HL-60/S4 treated with retinoic acid at 250 ng/mL for 4 days and 3 days (cell line): ENCODE data around the gene TBL3.

Experiments
- in situ Hi-C: fragments of 300-500 bp; cut with MboI; formaldehyde crosslinking; loops from 2 replicates; pipeline ENCODE4 v1.7.0; 2022; ENCODE audit warnings: low sequenced_read_pairs

The TBL3 gene

DNA sequence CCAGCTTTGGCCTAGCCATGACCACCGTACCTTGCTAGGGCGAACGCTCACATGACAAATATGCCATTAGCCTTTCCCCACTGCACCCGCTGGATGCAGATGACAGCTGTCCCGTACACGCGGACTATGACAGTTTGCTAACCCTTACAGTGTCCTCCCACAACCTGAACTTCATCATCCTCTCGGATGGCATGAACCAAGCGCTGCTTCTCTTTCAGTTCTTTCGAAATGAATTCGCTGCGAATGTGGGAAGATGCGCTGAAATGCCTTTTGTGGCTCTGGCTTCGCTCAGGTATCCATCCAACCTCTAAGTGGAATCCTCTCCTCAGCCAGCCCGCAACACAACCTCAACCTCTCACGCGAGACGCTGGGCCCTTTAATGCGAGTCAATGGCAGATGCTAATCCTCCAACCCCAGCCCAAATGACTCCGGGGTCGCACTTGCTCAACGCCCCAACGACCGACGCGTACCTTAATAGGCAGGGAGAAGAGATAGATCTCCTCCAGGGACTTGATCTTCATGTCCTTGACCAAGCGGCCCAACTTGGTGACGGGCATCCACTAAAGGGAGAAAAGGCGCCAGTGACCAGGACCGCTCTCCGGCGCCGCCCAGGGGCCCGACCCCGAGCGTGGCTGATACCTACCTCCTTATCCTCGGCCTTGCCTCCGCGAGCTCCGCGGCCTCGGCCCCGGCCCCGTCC is 7.9 kb upstream of the TBL3 start:
- in situ Hi-C loops = no loop called here

DNA sequence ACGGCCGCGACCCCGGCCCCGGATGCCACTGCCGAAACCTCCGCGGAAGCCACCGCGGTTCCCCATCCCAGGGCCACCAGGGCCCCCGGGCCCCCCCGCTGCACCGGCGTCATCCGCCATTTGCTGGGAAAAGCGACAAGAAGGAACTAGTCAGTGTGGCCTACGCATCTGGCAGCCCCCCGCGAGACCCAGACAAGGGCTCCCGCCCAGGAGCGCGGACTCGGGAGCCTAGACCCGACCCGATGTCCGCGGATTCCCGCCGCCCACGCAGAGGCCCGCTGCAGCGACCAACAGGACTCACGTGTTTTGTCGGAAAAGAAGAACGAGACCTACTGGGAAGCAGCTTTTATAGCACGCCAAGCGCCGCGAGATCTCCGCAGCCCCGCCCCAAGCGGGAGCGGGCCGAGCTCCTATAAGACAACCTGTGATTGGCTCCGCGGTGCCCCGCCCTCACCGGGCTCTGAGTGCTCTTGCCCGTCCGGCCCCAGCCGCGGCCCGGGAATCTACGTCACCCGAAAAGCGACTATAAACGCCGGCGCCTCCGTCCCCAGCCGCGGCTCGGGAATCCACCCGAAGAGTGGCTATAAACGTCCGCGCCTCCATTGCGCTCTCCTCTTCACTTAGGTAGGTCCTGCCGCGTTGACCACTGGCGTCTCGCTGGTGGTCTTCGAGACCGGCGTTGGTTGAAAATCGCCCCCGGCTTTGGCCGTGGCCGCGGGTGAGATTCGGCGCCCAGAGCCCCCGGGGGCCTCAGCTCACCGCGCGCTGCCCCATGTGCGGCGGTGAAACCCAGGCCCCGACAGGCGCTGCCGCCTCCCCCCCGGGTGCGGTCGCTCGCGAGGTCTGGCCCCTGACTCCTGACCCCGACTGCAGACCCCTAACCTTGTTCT is 7.1 kb upstream of the TBL3 start, which contains the start of gene RPS2:
Gene RPS2, minus strand, starts transcription at position 321 of the 890 bp plus-strand sequence. Its CDS starts 201 bp downstream, at position 120.
- in situ Hi-C loops = no loop called here

DNA sequence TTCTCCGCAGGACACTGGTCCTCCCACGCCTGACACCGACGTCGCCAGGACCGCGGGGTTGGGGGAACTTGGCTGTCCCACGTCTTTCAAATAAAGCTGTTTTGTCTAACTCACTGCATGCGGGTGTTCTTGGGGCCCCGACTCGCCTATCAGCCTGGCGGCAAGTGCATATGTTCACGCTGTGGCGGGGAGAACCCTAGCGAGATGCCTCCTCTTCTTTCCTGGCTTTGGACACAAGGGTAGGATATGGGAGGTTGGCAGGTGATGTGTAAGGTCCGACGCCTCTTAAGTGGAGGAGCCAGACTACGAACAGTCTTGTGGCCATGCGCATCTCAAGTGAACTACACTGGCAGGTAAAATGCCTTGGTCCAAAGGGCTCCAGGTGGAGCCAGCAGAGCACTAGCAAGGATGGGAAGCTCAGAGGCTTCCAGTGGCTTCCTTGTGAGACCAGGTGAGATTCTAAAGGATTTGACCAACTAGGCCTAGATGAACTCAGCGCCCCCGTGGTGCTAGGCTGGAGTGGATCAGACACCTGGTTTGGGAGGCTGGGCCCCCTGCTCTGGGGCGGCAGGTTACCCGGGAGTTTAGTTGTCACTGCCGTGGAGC is 6.4 kb upstream of the TBL3 start:
- in situ Hi-C loops = no loop called here

DNA sequence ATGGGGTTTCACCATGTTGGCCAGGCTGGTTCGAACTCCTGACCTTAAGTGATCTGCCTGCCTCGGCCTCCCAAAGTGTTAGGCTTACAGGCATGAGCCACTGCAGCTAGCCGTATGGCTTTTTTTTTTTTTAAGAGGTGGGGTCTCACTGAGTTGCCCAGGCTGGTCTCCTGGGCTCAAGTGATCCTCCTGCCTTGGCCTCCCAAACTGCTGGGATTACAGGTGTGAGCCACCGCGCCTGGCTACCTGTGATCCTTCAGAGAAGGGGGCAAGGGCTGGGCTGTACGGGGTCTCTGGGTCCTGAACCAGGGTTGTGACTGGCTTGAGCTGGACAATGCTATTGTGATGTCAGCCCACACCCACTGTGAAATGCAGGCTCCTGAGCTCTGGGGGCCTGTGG is 5.4 kb upstream of the TBL3 start, which contains the start of gene RNF151:
Gene RNF151, plus strand, starts transcription at position 397 of the 400 bp plus-strand sequence. CDS start 26 bp downstream, outside the sequence.
- in situ Hi-C loops = no loop called here

DNA sequence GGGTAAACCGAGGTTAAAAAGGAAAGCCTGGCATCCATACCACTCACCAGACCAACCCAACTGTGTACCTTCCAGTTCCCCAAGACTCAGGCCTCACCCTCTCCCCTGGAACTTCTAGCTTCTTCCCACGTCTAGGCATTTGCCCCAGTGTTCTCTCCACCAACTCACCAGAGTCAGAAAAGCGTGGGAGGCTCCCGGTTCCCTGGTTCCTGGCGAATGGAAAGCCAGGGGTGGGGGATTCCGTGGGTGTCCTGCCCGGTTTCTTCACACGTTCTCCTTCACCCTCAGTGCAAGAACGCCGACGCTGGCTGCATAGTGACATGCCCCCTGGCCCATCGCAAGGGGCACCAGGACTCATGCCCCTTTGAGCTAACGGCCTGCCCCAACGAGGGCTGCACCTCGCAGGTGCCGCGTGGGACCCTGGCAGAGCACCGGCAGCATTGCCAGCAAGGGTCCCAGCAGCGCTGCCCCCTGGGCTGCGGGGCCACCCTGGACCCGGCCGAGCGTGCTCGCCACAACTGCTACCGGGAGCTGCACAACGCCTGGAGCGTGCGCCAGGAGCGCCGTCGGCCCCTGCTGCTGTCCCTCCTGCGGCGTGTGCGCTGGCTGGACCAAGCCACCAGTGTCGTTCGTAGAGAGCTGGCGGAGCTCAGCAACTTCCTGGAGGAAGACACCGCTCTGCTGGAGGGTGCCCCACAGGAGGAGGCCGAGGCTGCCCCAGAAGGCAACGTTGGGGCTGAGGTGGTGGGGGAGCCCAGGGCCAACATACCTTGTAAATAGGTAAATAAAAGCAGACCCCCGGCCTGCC is 3.5 kb upstream of the TBL3 start:
- in situ Hi-C loops = no loop called here

DNA sequence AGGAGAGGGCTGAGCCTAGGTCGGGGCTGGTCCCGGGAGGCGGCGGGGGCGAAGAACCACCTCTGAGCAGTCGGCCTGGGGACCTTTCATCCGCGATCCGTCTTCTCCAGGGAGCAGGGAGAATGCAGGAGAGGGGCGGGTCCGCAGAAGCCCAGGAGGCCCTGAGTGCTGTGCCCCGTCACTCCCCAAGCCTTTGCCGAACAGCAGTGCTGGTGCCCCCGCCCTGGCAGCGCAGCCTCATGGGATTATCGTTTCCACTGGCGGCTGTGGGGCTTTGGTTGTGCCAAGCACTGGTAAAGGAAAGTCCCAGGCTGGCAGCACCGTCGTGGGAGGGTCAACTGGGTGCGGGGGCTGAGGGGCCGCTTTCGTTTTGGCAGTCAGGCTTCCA is 631 bp downstream of the TBL3 start:
- in situ Hi-C loops = no loop called here

DNA sequence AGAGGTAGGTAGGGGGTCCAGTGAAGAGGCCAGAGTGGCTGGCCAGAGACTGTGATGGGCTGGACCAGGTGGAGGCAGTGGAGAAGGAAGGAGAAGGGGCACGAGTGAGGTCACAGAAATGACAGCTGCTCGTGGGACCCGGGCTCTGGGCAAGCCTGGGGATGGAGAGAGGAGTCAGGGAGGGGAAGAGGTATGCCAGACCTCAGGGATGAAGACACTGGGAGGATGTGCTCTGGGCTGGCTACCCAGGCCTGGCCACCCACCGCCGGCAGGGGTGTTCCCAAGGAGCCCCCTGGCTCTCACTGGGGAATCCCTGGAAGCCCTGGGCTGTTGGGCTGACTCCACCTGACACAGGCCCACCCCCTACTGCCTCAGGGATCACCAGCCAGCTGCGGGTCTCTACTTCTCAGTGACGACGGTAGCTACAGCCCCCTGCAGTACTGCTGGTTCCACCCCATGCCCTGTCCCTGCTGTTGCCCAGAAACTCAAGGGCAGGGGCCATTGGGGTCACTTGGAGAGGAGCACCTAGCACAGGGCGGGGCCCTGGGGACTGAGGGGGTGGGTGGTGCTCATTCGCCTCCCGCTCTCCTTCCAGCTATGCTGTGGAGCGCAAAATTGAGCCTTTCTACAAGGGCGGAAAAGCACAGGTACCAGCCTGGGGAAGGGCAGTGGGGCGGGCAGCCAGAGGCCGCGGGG is 1.8 kb downstream of the TBL3 start:
- in situ Hi-C loops = no loop called here

DNA sequence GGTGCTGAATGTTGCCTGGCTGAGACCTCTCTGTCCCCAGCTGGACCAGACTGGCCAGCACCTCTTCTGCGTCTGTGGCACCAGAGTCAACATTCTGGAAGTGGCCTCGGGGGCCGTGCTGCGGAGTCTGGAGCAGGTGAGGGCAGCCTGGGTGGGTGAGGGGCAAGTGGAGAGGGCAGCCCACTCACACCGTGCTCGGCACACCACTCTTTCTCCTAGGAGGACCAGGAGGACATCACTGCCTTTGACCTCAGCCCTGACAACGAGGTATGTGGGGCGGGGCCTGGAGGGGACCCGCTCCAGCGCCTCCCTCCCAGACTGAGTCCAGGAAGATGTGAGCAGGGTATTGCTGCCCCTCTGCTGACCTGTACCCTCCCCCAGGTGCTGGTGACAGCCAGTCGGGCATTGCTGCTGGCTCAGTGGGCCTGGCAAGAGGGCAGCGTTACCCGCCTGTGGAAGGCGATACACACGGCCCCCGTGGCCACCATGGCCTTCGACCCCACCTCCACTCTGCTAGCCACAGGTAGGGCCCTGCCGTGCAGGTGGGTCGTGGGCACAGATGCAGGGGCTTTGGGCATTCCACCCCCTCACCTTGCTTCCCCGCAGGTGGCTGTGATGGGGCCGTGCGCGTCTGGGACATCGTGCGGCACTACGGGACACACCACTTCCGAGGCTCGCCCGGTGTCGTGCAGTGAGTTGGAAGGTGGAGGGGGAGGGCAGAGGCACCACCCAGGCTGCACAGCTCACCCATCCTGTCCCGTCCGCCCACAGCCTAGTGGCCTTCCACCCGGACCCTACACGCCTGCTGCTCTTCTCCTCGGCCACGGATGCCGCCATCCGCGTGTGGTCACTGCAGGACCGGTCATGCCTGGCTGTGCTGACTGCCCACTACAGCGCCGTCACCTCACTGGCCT is 2.6 kb downstream of the TBL3 start:
- in situ Hi-C loops = no loop called here

DNA sequence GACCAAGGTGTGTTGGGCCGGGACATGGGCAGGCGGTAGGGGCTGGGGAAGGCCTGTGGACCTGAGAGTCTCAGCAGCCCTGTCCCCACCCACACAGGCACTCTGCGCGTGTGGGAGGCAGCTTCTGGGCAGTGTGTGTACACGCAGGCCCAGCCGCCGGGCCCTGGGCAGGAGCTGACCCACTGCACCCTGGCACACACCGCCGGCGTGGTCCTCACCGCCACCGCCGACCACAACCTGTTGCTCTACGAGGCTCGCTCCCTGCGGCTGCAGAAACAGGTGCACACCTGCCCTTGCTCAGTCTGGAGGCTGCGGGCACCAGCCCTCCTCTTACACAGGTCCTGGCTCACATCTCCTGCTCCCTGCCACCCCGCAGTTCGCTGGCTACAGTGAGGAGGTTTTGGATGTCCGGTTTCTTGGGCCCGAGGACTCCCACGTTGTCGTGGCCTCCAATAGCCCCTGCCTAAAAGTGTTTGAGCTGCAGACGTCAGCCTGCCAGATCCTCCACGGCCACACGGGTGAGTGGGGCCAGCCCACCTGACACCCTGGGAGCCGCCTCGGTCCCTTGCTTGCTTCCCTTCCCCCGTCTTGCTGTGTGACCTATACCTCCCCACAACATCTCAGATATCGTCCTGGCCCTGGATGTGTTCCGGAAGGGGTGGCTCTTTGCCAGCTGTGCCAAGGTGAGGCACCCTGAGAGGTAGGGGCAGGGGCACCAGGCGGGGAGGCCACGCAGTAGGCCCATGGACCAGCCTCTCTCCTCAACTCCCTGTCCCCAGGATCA is 3.8 kb downstream of the TBL3 start:
- in situ Hi-C loops = no loop called here

DNA sequence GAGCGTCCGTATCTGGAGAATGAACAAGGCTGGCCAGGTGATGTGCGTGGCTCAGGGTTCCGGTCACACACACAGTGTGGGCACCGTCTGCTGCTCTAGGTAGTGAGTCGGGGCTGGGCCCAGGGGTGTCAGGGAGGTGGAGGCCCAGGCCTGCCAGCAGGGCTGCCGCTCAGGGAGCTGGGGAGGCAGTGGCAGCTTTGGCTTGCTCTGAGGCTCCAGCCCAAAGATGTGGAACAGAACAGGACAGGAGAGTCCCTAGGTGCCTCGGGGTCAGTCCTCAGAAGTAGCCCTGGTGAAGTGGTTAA is 4.3 kb downstream of the TBL3 start:
- in situ Hi-C loops = no loop called here

DNA sequence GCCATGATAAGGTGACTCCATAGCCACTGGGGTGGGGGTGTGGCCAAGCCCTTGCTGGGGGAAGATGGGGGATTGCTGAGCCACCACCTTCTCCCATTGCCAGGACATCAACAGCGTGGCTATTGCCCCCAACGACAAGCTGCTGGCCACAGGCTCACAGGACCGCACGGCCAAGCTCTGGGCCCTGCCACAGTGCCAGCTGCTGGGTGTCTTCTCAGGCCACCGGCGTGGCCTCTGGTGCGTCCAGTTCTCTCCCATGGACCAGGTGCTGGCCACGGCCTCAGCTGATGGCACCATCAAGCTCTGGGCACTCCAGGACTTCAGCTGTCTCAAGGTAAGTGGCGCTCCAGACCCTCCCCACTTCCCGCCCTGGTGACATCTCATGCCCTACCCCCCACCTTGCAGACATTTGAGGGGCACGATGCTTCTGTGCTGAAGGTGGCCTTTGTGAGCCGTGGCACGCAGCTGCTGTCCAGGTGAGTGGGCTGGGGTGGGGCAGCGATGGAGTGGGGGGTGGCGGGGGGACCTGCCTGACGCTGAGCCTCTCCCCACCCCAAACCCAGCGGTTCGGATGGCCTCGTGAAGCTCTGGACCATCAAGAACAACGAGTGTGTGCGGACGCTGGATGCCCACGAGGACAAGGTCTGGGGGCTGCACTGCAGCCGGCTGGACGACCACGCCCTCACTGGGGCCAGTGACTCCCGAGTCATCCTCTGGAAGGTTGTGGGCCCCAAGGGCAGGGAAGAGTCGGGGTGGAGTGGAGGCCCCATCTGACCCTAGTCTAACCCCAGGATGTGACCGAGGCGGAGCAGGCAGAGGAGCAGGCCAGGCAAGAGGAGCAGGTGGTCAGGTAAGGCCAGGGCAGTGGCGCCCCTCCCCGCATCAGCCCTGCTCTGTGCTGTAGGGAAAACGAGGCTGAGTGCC is 5.4 kb downstream of the TBL3 start:
- in situ Hi-C loops = no loop called here

DNA sequence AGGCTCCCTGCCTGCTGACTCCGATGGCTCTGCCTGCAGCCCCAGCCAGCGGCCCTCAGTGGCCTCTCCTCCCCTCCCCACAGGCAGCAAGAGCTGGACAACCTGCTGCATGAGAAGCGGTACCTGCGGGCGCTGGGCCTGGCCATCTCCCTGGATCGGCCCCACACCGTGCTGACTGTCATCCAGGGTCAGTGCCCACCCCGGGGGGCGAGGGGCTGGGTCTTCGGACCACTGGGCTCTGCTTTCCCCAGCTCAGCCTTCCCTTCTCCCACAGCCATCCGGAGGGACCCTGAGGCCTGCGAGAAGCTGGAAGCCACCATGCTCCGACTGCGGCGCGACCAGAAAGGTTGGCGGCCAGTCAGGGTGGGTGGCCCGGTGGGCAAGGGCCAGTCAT is 6.0 kb downstream of the TBL3 start:
- in situ Hi-C loops = no loop called here

DNA sequence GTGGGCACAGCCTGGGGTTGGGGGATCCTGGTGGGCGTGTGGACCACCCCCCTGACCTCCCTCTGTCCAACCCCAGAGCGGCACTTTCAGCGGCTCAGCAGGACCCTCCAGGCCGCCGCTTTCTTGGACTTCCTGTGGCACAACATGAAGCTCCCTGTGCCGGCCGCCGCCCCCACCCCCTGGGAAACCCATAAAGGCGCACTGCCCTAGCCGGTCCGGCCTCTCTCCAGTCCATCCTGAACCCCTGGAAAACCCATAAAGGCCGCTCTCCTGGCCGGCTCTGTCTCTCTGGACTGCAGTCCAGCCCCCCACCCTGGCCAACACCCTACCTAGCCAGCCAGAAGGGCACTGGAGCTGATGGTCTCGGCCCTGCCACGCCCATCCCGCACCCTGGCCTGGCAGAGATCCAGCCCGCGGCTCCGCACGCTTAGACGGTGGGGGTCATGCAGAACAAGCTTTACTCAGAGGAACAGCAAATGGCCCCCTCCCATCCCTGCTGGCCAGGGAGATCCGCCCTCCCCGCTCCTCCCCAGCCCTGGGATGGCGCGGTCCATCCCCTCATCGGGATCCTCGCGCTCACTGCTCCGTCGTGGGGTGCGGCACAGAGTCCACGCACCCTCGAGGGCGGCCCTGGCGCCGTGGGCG is 6.7 kb downstream of the TBL3 start:
- in situ Hi-C loops = no loop called here

DNA sequence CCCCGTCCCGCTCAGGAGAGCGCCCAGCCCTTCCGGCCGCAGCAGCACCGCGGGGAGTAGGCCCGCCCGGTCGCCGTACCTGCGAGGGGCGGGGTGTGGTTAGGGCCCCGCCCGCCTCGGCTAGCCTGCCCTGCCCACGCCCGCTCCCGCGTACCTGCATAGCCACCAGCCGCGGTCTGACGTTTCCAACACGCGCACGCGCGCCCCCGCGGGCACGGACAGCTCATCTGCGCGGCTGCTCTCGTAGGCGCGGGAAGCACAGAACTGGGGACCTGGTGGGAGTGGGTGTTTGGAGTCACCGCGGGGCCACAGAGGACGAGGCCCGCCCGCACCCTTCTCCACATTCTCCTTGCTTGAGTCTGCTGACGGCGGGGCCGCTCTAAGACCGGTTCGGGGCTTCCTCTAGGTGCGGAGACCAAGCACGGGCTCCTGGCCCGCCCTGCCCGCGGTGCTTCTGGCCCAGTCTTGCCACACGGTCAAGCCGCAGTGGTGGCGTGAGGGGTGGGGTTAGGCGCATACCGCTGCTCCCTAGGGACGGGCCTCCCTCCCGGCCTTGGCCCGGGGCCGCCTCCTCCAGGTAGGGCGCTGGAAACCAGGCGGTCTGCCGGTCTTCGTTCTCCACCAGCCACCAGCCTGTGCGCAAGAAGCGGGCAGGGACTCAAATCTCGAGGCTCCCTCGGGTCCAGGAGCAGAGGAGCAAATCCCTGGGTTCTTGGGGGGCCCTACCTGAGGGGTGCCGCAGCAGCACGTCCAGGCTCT is 7.6 kb downstream of the TBL3 start:
- in situ Hi-C loops = no loop called here

DNA sequence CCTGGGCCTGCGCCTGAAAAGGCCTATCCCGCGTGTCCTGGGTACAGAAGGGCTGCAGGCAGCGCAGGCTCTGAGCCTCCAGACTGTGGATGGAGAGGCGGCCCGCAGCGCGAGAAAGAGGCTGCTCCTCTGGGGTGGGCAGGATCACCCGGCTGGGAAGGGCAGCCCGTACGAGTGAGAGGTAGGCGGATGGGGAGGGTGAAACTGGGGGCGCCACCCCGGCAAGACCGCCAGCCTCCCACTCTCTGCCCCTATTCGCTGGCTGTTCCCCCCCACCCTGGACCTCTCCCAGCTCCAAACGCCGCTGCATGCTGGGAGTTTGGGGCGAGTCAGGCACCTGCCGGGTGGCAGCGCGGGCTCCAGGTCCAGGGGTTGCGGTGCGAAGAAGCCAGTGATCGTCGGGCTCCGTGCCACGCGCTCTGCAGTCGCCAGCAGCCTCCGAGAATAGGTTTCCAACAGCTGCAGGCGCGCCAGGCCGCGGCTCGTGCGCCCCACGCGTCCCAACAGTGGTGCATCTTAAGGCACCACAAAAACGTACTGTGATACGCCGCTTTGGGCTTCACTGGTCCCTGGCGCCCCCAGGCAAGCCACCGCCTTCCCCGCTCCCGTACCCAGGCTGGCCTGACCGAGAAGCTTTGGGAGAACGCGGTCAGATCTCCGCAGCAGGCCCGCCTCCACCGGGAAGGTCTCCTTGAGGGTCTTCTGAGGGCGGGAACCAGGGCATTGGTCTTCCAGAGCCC is 8.3 kb downstream of the TBL3 start:
- in situ Hi-C loops = no loop called here

DNA sequence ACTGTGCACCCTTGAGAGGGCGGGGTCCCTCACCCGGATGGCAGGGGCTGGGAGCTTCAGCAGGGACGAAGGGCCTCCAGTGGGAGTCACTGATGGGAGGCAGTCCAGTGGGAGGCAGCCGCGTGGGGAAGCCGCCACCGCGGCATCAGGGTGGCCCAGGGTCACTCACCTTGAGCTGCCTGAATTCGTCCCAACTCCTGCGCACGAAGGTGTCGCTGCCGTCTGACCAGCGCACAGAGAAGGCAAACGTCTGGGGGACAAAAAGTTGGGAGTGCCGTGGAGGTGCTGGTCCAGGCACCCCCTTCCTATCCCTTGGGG is 8.9 kb downstream of the TBL3 start:
- in situ Hi-C loops = no loop called here
